Stimulated activated CD4-positive, alpha-beta T cell treated with anti-CD3 and anti-CD28 coated beads, Interleukin-2, amount 100 ng/mL, for 48 hours (primary cell): Measurements from ENCODE around the gene CD9.
A peak's percentile ranks its signal among the peaks of the same experiment; 100 is the strongest.
"Not testable (repeated sequence)": the region's sequence is repeated elsewhere in the genome, so short reads cannot be mapped to it uniquely, and the experiment has no call there.

Experiments used
- DNase-seq, 2 donors: peaks; one replicate each; pipeline ENCODE4 v3.0.0-alpha.2; 2020

The CD9 gene

DNA sequence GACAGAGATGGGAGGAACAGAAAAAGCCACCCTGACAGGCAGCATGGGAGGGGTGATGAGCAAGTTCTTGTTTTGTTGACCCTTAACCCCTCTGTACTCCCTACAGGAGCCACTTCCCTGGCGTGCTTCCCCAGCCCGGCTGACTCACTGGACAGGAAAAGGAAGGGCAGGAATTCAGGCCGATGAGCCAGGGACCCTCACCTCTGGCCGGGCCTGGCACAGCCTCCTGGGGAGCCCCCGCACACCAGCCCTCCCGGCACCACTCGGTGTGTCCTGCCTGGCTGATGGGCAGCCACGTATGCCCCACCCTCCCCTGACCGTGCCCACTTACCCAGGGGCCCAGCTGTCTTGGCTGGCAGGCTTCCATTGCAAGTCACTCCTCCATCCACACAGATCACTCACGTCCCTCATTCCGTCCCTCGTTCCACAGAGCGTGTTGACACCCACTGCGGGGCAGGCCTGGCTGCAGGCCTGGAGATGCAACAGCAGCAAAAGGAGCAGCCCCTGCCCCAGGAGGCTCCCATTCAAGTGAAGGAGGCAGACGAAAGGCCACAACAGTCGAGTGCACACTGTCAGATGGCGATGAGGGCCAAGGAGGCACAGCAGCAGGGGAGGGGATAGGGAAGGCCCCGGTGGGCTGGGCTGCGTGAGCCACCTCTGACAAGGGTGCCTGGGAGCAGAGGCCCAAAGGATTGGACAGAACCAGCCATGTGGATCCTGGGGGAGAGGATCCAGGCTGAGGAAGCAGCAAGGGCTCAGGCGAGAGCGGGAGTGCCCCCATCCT lies 19.7 kb upstream of the CD9 start:
- DNase-seq: no peak

DNA sequence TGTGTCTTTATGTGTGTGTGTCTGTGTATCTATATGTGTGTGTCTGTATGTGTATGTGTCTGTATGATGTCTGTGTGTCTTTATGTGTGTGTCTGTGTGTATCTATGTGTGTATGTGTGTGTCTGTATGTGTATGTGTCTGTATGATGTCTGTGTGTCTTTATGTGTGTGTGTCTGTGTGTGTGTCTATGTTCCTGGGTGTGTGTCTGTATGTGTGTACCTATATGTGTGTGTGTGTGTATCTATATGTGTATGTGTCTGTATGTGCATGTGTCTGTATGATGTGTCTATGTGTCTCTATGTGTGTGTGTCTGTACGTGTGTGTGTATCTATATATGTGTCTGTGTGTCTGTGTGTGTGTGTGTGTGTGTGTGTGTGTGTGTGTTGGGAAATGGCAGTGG lies 19.0 kb upstream of the CD9 start:
- DNase-seq: no peak

DNA sequence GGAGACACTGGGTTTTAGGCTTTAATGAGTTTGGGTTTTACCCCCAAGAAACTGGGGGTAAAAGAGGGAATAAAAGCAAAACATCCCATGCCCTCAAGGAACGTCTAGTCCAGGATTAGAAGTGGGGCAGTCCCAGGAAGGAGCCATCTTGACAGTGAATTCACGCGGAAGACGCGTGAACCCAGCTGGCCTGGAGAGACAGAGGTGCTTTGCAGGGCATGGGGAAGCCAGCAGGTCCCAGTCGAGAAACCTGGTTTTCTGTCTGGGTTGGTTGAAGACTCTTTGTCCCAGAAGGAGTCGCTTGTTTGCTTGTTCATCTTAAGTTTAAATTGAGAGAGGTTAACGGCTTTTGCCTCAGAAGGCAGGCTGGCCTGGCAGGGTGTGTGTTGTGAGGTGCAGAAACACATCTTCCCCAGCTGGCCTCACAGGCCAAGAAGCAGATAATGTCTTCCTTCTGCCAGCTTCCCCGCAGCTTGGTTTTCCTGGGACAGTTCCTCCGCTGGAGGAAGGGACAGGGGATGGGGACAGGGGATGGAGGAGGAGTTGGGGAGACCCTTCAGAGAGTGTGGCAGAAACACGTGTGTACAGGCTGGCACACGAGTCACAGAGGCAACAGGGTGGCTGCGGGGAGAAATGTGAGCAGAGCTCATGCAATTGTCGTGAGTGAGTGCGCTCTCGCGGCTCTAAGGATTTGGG lies 18.5 kb upstream of the CD9 start:
- DNase-seq: no peak

GRCh38 chr12:6182279-6182898 lies 17.8 kb upstream of the CD9 start:
- no peak for DNase-seq

- no peak for DNase-seq
Observed at GRCh38 chr12:6183689-6184428, 16.3 kb upstream of the CD9 start.

DNA sequence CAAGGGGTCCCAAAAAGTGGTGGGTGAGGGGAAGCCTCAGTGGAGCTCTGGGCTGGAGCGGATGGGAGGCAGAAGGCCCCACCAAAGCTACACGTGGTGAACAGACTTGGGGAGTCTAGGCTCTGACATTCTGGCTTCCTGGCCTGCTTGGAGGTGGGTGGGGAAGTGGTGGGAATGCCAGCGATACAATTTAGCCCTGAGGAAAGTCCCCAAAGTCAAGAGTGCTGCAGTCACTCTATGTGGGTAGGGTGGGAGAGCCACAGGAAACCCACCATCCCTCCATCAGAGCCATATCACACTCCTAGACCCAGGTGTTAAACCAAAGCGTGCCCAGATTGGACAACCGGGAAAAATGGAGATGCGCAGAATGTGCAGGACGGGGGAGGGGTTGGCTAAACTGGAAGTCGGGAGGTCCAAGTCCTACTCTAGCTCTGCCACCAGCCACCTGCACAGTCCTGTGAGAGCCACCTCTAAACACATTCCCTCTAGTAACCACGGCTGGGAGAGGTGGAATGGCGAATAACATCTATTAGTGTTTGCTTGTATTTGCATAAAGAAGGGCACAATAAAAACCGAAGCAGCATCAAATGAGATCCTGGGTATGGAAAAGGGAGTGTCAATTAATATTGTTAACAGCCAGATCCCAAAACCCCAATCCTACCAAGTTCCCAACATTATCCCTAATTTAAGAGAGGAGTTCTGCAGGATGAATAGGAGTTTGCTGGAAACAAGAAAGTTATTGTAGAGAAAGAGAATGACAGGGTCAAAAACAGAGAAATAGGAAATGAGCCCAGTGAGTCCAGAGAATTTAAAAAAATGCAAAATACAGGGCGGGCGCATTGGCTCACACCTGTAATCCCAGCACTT lies 14.0 kb upstream of the CD9 start:
- no peak for DNase-seq

- no peak for DNase-seq
Observed at GRCh38 chr12:6187948-6188793, 12.0 kb upstream of the CD9 start.

DNA sequence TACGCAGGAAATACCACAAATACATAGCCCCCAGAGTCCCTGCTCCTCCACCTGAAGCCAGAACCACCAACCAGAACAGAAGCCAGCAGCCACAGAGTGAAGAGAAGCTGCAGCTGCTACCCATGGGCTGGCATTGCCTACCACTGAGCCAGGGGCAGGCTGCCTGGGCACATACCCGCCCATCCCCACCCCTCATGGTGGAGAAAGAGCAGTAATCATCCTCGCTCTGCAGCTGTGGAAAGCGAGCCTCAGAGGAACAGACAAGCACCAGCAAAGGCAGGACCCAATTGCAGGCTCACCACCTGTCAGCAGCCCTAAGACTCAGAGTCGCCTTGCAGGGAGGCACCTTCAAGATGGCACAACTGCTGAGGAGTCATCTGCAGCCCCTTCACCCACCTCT lies 11.2 kb upstream of the CD9 start:
- no peak for DNase-seq

DNA sequence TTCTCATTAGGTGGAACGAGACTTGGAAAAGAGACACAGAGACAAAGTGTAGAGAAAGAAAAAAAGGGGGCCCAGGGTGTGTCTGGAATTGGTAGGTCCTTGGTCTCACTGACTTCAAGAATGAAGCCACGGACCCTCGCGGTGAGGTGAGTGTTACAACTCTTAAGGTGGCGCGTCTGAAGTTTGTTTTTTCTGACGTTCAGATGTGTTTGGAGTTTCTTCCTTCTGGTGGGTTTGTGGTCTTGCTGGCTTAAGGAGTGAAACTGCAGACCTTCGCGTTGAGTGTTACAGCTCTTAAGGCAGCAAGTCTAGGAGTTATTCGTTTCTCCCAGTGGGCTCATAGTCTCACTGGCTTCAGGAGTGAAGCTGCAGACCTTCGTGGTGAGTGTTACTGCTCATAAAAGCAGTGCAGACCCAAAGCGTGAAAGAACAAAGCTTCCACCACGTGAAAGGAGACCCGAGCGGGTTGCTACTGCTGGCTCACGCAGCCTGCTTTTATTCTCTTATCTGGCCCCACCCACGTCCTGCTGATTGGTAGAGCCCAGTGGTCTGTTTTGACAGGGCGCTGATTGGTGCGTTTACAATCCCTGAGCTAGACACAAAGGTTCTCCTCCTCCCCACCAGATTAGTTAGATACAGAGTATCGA lies 10.1 kb upstream of the CD9 start:
- not testable (repeated sequence) for DNase-seq

- DNase-seq: not testable (repeated sequence)
Observed at GRCh38 chr12:6190767-6191530, 9.3 kb upstream of the CD9 start.

GRCh38 chr12:6192604-6193380 lies 7.4 kb upstream of the CD9 start:
- DNase-seq: no peak

DNA sequence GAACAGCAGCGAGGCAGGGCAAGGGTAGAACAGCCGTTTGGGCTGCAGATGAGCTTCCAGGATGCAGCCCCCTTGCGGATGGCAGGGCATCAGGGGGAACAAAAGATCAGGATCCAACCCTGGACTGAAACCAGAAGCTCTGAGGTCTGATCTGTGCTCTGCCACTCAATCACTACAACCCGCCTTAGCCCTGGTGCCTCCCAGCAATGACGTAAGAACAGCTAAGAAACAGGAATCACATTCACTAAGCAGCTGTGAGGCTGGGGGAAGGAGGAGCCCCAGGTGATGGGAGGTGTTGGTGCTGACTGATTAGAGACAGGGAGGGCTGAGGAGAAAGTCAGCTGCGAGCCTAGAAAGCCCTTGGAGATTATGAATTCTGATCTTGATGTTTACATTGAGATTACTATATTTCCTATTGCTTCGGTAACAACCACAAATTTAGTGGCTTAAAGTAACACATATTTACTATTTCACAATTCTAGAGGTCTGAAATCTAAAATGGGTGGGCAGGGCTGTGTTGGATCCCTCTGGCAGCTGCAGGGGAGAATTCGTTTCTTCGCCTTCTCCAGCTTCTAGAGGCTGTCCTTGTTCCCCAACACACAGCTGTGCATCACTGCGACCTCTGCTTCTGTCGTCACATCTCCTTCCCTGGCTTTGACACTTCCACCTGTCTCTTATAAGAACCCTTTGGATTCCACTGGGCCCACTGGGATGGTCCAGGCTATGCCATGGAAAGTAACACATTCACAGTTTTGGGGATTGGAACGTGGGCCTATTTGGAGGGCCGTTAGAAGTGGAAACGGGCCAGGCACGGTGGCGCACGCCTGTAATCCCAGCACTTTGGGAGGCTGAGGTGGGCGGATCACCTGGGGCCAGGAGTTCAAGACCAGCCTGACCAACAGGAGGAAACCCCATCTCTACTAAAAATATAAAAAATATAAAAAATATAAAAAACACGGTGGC lies 6.1 kb upstream of the CD9 start:
- no peak for DNase-seq

DNA sequence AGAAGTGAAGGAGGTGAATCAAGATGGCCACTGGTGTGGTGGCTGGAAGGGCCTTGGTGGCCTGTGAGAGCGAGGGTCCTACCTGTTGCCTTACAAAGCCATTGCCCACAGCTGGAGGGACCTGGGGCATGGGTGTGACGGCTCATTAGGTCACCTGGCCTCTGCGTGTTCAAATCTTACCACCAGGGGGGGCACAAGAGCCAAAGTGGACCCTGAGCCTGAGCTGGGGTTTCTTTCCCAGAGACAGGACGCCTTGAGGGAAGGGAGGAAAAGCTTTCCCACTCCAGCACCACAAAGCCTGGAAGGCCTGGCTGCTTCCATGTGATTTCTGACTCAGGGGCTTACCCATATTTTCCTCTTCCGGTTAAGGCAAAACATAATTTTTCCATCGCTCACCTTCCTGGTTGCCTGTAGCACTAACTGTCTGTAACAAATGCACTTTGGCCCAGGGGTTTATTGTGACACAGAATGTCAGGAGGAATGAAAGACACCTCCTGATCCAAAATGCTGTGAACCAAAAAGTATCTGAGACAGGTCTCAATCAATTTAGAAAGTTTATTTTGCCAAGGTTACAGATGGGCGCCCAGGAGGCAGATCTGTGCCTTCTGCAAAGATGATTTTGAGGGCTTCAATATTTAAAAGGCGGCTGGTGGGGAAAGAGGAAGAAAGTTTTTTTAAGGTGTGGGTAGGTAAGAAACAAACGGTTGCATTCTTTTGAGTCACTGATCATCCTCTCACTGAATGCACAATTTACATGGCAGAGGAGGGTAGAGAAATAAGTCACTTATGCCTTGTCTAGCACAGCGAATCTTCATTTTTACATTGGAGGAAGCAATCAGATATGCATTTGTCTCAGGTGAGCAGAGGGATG lies 4.3 kb upstream of the CD9 start:
- peak; percentile 78 to 84 for DNase-seq

DNA sequence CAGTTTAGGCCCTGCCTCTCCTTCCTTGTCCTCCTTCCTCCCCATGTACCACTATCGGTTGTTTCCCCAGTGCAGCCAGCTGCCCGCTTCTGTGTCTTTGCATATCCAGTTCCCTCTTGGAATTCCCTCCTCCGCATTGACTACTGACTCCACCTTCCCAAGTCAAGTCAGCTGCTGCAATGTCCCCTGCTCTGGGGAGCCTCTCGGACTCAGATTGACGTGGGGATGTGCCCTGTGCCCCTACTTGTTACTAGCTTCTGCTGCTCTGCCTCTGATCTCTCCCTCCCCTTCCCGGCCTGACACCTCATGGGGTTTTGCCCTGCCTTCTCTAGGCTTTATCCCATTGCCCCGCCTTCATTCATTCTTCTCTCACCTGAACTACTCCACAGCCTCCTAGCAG lies 2.1 kb upstream of the CD9 start:
- DNase-seq: no peak

DNA sequence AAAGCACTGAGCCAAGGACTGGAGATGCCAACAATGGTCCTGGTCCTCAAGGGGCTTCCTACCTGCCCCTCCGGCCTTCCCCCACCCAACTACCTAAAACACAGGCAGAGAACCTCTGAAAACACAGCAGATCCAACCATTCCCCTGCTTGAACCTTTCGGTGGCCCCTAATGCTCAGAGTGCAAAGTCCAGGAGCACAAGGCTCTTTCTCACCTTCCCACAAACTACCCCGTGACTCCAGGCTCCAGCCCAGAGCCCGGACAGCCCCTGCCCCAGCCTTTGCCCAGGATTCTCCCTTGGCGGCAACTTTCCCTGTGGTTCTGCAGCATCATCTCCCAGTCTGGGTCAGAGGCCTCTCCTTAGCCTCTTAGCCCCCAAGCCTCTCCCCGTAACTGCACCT lies 1.6 kb upstream of the CD9 start:
- no peak for DNase-seq

DNA sequence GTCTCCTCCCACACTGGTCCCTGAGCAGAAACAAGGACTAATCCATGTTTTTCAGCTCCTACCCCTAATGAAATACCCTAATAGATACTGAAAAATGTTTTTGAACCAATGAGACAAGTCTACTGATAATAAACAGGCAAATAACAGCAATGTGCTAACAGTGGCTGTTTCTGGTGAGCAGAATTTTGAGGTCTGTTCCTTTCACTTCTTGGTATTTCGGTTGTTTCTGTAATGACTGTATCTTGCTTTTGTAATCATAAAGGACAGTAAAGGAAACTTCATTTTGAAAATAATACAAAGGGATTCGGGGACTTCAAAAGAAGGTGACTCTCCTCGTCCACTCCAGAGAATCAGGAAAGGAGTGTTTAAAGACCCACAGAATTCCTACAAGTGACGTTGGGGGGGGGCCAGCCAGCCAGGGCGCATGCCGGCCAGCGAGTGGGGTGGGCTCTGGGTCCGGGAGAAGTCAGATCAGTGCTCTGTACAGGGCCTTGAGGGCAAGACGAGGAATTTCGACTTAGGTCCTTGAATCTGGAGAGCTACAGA lies 1.1 kb upstream of the CD9 start:
- DNase-seq: no peak
